SK-N-SH treated with all-trans-retinoic acid at 6 μM for 48 hours (cell line): Measurements from ENCODE around the gene ABCA3.

Experiments used
- ARNTL ChIP-seq: fragments of 450-650 bp; formaldehyde crosslinking; IDR thresholded peaks from 2 replicates; pipeline ENCODE4 v1.5.0; 2020; ENCODE audit warnings: low read depth, mild to moderate bottlenecking, moderate library complexity, borderline replicate concordance
- ESRRG ChIP-seq: fragments of 250-450 bp; sonication (Bioruptor Pico); IDR thresholded peaks from 2 replicates; pipeline ENCODE4 v1.6.1; 2021; ENCODE audit warnings: mild to moderate bottlenecking
- PPARA ChIP-seq: fragments of 250-450 bp; sonication (Bioruptor Pico); IDR thresholded peaks from 2 replicates; pipeline ENCODE4 v1.5.0; 2020; ENCODE audit warnings: mild to moderate bottlenecking, borderline replicate concordance
- TCF4 ChIP-seq: fragments of 250-450 bp; sonication (Bioruptor Pico); IDR thresholded peaks from 2 replicates; pipeline ENCODE4 v1.8.0; 2021; ENCODE audit warnings: mild to moderate bottlenecking, moderate library complexity, borderline replicate concordance
- TOX ChIP-seq: fragments of 250-450 bp; sonication (Bioruptor Pico); IDR thresholded peaks from 2 replicates; pipeline ENCODE4 v1.8.0; 2021; ENCODE audit warnings: mild to moderate bottlenecking, moderate library complexity, borderline replicate concordance
- ZC3H10 ChIP-seq: fragments of 250-450 bp; sonication (Bioruptor Pico); IDR thresholded peaks from 2 replicates; pipeline ENCODE4 v1.5.1; 2021; ENCODE audit warnings: mild to moderate bottlenecking, moderate library complexity
- ZFP3 ChIP-seq: fragments of 250-450 bp; sonication (Bioruptor Pico); IDR thresholded peaks from 2 replicates; pipeline ENCODE4 v1.5.0; 2020; ENCODE audit warnings: mild to moderate bottlenecking, moderate library complexity
- ZFP30 ChIP-seq: fragments of 450-650 bp; formaldehyde crosslinking; IDR thresholded peaks from 2 replicates; pipeline ENCODE4 v1.5.0; 2022; ENCODE audit warnings: mild to moderate bottlenecking, moderate library complexity
- ZNF70 ChIP-seq: fragments of 450-650 bp; formaldehyde crosslinking; IDR thresholded peaks from 2 replicates; pipeline ENCODE4 v1.5.0; 2020; ENCODE audit warnings: mild to moderate bottlenecking, moderate library complexity
- TF ChIP-seq, protein P1 (sequence below): fragments of 250-450 bp; sonication (Bioruptor Pico); IDR thresholded peaks from 2 replicates; pipeline ENCODE4 v1.8.0; 2020; ENCODE audit warnings: mild to moderate bottlenecking, moderate library complexity, borderline replicate concordance
- TF ChIP-seq, protein P2 (sequence below): fragments of 250-450 bp; sonication (Bioruptor Pico); IDR thresholded peaks from 2 replicates; pipeline ENCODE4 v1.5.0; 2020; ENCODE audit warnings: mild to moderate bottlenecking, moderate library complexity
- TF ChIP-seq, protein P3 (sequence below): fragments of 250-450 bp; sonication (Bioruptor Pico); IDR thresholded peaks from 2 replicates; pipeline ENCODE4 v1.5.1; 2020; ENCODE audit warnings: low read depth, mild to moderate bottlenecking, moderate library complexity

DNA sequence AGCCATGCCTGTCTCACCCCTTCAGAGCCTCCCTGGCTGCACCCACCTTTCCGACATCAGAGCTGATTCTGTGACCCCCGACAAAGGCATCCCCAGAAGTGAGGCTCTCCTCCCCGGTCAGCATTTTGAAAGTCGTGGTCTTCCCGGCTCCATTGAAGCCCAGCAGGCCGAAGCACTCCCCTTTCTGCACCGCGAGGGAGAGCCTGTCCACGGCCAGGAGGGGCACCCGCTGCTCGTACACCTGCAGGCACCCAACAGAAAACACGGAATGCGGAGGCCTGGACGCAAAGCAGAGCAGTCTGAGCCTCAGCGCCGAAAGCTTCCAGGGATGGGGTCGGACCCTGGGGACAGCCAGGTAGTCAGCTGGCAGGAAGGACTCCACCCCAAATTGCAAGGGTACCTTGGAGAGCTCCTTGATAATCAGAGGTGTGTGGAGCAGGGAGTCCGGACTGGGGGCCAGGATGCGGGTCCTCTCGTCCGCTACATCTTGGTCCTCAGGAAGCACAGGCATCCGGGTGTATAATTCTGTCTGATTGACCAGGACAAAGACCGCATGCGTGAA lies 59.5 kb downstream of the ABCA3 start:
- TF ChIP-seq ZC3H10, result no peak
- TF ChIP-seq, protein P1, sequence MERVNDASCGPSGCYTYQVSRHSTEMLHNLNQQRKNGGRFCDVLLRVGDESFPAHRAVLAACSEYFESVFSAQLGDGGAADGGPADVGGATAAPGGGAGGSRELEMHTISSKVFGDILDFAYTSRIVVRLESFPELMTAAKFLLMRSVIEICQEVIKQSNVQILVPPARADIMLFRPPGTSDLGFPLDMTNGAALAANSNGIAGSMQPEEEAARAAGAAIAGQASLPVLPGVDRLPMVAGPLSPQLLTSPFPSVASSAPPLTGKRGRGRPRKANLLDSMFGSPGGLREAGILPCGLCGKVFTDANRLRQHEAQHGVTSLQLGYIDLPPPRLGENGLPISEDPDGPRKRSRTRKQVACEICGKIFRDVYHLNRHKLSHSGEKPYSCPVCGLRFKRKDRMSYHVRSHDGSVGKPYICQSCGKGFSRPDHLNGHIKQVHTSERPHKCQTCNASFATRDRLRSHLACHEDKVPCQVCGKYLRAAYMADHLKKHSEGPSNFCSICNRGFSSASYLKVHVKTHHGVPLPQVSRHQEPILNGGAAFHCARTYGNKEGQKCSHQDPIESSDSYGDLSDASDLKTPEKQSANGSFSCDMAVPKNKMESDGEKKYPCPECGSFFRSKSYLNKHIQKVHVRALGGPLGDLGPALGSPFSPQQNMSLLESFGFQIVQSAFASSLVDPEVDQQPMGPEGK (CRISPR knock-in tag), result no peak
- TF ChIP-seq ZFP30 (CRISPR knock-in tag), result no peak
- no peak for TF ChIP-seq PPARA (CRISPR knock-in tag)
- no peak for TF ChIP-seq TCF4
- TF ChIP-seq, protein P2, sequence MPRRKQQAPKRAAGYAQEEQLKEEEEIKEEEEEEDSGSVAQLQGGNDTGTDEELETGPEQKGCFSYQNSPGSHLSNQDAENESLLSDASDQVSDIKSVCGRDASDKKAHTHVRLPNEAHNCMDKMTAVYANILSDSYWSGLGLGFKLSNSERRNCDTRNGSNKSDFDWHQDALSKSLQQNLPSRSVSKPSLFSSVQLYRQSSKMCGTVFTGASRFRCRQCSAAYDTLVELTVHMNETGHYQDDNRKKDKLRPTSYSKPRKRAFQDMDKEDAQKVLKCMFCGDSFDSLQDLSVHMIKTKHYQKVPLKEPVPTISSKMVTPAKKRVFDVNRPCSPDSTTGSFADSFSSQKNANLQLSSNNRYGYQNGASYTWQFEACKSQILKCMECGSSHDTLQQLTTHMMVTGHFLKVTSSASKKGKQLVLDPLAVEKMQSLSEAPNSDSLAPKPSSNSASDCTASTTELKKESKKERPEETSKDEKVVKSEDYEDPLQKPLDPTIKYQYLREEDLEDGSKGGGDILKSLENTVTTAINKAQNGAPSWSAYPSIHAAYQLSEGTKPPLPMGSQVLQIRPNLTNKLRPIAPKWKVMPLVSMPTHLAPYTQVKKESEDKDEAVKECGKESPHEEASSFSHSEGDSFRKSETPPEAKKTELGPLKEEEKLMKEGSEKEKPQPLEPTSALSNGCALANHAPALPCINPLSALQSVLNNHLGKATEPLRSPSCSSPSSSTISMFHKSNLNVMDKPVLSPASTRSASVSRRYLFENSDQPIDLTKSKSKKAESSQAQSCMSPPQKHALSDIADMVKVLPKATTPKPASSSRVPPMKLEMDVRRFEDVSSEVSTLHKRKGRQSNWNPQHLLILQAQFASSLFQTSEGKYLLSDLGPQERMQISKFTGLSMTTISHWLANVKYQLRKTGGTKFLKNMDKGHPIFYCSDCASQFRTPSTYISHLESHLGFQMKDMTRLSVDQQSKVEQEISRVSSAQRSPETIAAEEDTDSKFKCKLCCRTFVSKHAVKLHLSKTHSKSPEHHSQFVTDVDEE, result no peak
- TF ChIP-seq, protein P3, sequence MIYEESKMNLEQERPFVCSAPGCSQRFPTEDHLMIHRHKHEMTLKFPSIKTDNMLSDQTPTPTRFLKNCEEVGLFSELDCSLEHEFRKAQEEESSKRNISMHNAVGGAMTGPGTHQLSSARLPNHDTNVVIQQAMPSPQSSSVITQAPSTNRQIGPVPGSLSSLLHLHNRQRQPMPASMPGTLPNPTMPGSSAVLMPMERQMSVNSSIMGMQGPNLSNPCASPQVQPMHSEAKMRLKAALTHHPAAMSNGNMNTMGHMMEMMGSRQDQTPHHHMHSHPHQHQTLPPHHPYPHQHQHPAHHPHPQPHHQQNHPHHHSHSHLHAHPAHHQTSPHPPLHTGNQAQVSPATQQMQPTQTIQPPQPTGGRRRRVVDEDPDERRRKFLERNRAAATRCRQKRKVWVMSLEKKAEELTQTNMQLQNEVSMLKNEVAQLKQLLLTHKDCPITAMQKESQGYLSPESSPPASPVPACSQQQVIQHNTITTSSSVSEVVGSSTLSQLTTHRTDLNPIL (CRISPR knock-in tag), result no peak
- no peak for TF ChIP-seq ESRRG (CRISPR knock-in tag)
- no peak for TF ChIP-seq ZNF70 (CRISPR knock-in tag)
- no peak for TF ChIP-seq TOX
- TF ChIP-seq ARNTL, result no peak
- TF ChIP-seq ZFP3 (CRISPR knock-in tag), result no peak
